Esophagus muscularis mucosa (tissue), 4 donors: ENCODE results near the gene PF4V1.

Experiments used
- CTCF ChIP-seq, 3 experiments: fragments of 200-600 bp in 2 of 3; fragments of 450-650 bp in 1 of 3; sonication (generic) in 2 of 3; IDR thresholded peaks; one replicate each; pipeline ENCODE4 v1.5.1; 2017 to 2019; ENCODE audit warnings: antibody characterized with exemption in 3 of 3, mild to moderate bottlenecking in 2 of 3, moderate library complexity in 1 of 3
- EP300 ChIP-seq: sonication (generic); formaldehyde crosslinking; IDR thresholded peaks from one replicate; pipeline ENCODE4 v1.6.1; 2017; ENCODE audit warnings: antibody characterized with exemption
- POLR2AphosphoS5 ChIP-seq, 2 donors: sonication (generic); formaldehyde crosslinking; IDR thresholded peaks; one replicate each; pipeline ENCODE4 v1.6.1; 2017; ENCODE audit warnings: antibody characterized with exemption in 2 of 2

- TF ChIP-seq CTCF (IDR thresholded peaks at IDR 0.05) (peak in 1 of 3 experiments; percentile 21), POLR2AphosphoS5 (IDR thresholded peaks at IDR 0.05) (no peak), EP300 (no peak)
Observed at GRCh38 chr4:73864365-73864764, 11.3 kb downstream of the PF4V1 start.
